Fibroblast of pulmonary artery (primary cell): Measurements from ENCODE around the gene CD96.

ENCODE experiments used
- DNase-seq: peaks from one replicate; pipeline ENCODE4 v3.0.0-alpha.2; 2010; ENCODE audit warnings: low read depth
- H3K4me3 ChIP-seq: replicated peaks from 2 replicates; pipeline ENCODE4 v1.5.1; 2011; ENCODE audit warnings: low read depth, mild to moderate bottlenecking, control low read depth, low read length, moderate library complexity
- CTCF ChIP-seq: IDR thresholded peaks from 2 replicates; pipeline ENCODE4 v1.5.1; 2011; ENCODE audit warnings: mild to moderate bottlenecking, control low read depth, low read length, inconsistent platforms; ENCODE audit errors: missing control alignments

The CD96 gene

DNA sequence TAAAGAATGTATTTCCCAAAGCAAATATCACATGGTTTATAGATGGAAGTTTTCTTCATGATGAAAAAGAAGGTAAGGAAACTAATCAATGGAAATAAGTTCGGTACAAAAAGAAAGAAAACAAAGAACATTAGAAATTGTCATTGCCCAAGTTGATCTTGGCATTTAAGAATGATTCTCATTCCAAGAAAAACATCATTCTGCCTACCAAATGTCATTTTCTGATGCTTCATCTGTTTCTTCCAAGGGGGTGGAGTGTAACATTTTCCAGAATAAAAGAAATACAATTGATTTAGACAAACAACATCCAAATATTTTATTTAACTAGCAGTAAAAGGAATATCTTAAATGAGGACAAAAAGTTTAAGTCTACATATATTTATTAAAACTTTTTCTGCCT, 56.1 kb downstream of the CD96 start:
- no peak for TF ChIP-seq CTCF
- H3K4me3 ChIP-seq = no peak overlapping the region
- DNase-seq = no peak

DNA sequence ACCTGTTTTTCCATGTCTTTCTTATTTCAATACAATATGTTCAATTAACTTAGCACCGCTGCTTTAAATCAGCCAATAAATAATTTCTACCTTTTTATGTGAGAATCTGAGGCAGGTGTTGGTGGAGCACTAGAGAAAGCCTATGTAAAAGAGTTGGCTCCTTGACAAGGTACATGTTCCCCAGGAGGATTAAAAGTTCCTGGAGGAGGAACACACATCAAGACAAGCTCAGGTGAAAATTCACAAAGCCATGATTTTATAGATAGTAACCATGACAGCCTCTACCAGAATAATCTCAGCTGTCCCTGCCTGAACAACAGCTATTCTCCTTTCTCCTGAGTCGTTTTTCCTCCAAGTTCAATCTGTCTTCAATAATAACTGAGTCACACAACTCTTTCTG, 56.6 kb downstream of the CD96 start:
- TF ChIP-seq CTCF = no peak
- no peak for DNase-seq
- no peak overlapping the region for H3K4me3 ChIP-seq

- H3K4me3 ChIP-seq = no peak overlapping the region
- TF ChIP-seq CTCF = no peak
- DNase-seq = no peak
Observed at GRCh38 chr3:111601810-111602209, 59.8 kb downstream of the CD96 start.

- DNase-seq = no peak
Observed at GRCh38 chr3:111603679-111604078, 61.7 kb downstream of the CD96 start.

GRCh38 chr3:111604119-111604518, 62.1 kb downstream of the CD96 start:
- no peak for DNase-seq
- TF ChIP-seq CTCF = no peak
- H3K4me3 ChIP-seq = no peak overlapping the region

More at GRCh38 chr3:111603679-111604078, 61.7 kb downstream of the CD96 start:
- H3K4me3 ChIP-seq = no peak overlapping the region
- no peak for TF ChIP-seq CTCF

GRCh38 chr3:111605018-111605417, 63.0 kb downstream of the CD96 start:
- DNase-seq = no peak
- no peak overlapping the region for H3K4me3 ChIP-seq
- no peak for TF ChIP-seq CTCF

DNA sequence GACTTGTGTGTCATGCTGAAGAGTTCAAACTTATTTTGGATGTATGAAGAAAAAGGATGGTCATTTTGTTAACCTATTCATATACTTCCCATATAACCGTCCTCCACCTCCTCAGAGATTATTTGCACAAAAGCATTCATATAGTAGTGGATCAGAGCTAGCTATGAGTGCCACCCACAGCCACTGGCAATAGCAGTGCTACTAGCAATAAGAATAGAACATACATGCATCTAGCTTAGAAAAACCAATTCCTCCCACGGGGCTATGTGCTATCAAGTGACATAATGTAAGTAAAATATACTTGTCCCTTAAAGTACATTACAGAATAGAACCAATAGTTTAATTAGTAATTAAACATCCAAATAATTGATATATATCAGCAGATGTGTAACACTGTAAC, 63.5 kb downstream of the CD96 start:
- no peak for DNase-seq
- no peak for TF ChIP-seq CTCF
- no peak overlapping the region for H3K4me3 ChIP-seq
